Fibroblast of skin of back (primary cell): ENCODE data around the gene FSCN2.
"Not testable (repeated sequence)": the region's sequence is repeated elsewhere in the genome, so short reads cannot be mapped to it uniquely, and the experiment has no call there.

Source experiments
- DNase-seq: peaks from one replicate; pipeline ENCODE4 v3.0.0-alpha.2; 2013

Gene FSCN2

GRCh38 chr17:81578561-81579225 lies 50.5 kb downstream of the FSCN2 start:
- DNase-seq: no peak

- no peak for DNase-seq
Measured at GRCh38 chr17:81579298-81579697, 51.1 kb downstream of the FSCN2 start.

DNA sequence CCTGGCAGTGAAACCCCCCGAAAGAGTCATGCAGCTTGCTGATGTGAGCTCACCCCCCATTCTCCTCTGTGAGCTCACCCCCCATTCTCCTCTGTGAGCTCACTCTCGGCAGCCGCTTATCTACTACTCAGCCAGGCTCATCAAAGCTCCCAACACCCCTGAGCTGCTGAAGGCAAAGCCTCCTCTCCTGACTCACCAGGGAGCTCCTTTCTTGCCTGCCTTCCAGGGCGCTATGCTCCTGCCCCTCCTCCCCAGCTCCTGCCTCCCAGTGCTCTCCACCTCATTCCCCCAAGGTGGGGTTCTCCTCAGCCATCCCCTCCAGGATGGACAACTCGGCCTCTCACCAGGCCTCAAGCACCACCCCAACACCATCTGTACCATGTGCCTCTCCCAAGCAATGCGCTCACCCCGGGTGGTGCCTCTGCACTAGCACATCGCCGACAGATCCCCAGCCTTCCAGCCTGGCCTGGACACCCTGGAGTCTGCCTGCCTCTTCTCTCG lies 51.7 kb downstream of the FSCN2 start:
- peak; percentile 70 for DNase-seq

GRCh38 chr17:81580481-81580880 lies 52.3 kb downstream of the FSCN2 start:
- DNase-seq: no peak

DNA sequence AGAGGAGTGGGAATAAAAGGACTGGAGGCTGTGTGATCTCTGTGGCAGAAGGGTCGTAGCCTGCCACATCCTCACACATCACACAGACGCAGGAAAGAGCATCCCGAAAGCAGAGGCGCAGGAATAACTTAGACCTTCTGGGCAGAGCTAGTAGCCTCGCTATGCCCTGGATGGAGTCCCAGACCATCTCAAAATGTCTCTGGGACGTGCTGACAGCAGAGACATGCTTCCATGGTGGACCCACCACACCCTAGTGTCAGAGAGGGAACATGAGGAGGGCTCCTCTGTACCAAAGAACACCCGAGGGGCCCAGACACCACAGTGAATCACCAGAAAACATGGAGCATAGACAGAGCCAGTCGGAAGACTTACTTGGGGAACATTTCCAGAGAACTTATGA lies 53.6 kb downstream of the FSCN2 start:
- no peak for DNase-seq

DNA sequence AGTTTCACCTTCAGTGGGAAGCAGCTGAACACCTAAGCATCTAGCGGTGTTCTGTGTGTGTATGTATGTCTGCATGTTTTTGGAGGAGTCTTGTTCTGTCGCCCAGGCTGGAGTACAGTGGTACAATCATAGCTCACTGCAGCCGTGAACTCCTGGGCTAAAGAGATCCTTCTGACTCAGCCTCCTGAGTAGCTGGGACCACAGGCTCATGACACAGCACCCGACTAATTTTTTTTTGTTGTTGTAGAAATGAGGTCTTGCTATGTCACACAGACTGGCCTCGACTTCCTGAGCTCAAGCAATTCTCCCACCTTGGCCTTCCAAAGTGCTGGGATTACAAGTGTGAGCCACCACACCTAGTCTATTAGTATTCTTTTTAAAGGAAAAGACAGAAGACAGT lies 54.2 kb downstream of the FSCN2 start:
- DNase-seq: peak; percentile 77

DNA sequence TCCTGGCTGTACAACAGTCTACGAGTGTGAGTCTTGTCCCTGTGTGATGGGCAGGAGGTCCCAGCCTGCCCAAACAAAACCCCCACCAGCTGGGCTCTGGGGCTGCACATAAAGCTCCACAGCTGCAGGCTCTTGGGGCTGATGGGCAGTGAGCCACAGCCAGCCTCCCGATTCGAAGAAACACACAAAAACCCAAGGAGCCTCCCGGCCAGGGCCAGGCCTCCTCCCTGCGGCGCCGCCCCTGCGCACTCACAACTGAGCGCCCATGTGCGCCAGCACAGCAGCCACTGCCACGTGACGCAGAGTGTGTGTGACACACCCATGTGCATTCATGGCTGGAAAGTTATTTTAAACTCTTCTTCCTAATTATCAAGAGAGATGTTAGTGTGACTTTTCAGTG lies 54.6 kb downstream of the FSCN2 start:
- no peak for DNase-seq

DNA sequence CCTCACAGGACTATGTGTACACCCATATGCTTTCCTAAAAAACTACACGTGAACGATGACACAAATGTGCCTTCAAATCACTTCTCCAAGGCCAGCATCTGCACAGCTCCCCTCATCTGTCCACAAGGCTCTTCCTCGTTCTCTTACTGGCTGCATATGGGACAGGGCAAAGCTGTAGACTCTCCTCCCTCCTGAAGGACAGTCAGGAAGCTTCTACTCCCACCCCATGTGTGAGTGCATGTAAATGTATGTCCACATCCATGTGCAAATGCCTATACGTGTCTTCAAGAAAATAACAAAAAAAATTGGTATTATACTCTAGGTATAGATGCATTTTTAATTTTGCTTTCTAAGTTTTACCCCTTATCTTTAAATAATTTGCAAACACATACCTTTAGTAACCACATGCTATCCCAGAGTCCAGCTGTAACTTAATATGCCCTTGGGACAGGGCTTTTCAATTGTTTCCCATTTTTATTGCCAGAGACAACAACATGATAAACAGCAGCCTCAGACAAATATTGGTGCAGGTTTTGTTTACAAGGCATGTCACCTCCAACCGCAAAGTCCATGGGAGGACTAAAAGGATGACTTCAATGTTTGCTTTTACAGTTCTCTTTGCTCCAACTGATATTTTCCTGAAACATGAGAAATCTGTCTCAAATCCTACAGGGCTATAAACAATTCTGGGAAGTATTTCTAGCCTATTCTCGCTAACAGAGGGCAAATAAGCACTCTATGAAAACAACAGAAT lies 55.6 kb downstream of the FSCN2 start:
- no peak for DNase-seq

DNA sequence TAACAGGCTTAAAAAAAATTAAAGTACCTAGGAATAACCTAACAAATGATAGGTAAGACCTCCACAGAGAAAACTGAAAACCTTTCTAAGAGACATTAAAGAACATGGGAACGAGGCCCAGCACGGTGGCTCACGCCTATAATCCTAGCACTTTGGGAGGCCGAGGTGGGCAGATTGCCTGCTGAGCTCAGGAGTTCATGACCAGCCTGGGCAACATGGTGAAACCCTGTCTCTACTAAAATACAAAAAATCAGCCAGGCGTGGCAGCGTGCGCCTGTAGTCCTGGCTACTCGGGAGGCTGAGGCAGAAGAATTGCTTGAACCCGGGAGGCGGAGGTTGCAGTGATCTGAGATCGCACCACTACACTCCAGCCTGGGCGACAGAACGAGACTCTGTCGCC lies 56.6 kb downstream of the FSCN2 start:
- DNase-seq: not testable (repeated sequence)

DNA sequence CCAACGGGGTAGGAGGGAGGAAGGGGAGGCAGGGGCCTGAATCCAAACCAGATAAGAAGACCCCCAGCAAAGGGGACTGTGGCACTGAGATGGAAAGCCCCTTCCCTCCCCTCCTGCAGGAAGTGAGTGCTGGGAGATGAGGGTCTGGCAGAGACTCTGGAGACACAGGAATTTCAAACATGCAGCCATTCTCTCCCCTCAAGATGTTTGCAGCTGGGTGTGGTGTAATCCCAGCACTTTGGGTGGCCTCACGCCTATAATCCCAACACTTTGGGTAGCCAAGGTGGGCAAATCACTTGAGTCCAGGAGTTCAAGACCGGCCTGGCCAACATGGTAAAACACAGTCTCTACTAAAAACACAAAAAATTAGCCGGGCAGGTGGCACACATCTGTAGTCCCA lies 57.9 kb downstream of the FSCN2 start:
- no peak for DNase-seq
